Measurements from ENCODE around the gene TMEM120B. TPM values are rescaled to one million over a fixed set of nuclear protein-coding genes. Genes with fewer than 3 reads are reported as not detected.

The TMEM120B gene
- total and polyA plus RNA-seq, 2 of the 13 experiments (the other 11 are each of a cell fraction or from before 2014, with no cell fraction given): 7.1 to 12.9 TPM

GRCh38 chr12:121791671-121792551 lies 79.4 kb downstream of the TMEM120B start (continued):
- TF ChIP-seq ZFP91 (CRISPR knock-in tag; IDR thresholded peaks at IDR 0.05; ENCODE audit: borderline replicate concordance) (peak; percentile 33; the same call in 1 of the 2 replicates), MAZ (IDR thresholded peaks at IDR 0.05; ENCODE audit: borderline replicate concordance, low read depth, low read length) (peak; percentile 52; the same call in 1 of the 2 replicates), MAZ (CRISPR knock-in tag; IDR thresholded peaks at IDR 0.05; ENCODE audit: low read depth) (no peak), EP300 (IDR thresholded peaks at IDR 0.05; ENCODE audit: low read depth in 2 of 2, low read length in 2 of 2) (peak in 1 of 2 experiments; percentile 31; a peak in 1 of 4 replicates), EP300 (CRISPR knock-in tag; IDR thresholded peaks at IDR 0.05; ENCODE audit: borderline replicate concordance) (0 out of 2 replicates have a peak, but pooled peaks have one; percentile 13), SALL2 (CRISPR knock-in tag; IDR thresholded peaks at IDR 0.05) (no peak), GATA4 (IDR thresholded peaks at IDR 0.05; ENCODE audit: borderline replicate concordance, low read depth) (0 out of 2 replicates have a peak, but pooled peaks have one; percentile 4), ELK4 (CRISPR knock-in tag; IDR thresholded peaks at IDR 0.05; ENCODE audit: borderline replicate concordance) (no peak), PITX1 (CRISPR knock-in tag; IDR thresholded peaks at IDR 0.05) (no peak), RXRB (CRISPR knock-in tag; IDR thresholded peaks at IDR 0.05; ENCODE audit: borderline replicate concordance) (peak; percentile 95), RARA (CRISPR knock-in tag; IDR thresholded peaks at IDR 0.05) (peak; percentile 80), CEBPB (IDR thresholded peaks at IDR 0.05; ENCODE audit: borderline replicate concordance, low read depth, low read length) (no peak), REST (IDR thresholded peaks at IDR 0.05; ENCODE audit: borderline replicate concordance in 1 of 2, low read depth in 1 of 2, low read length in 2 of 2) (no peak), PCBP1 (IDR thresholded peaks at IDR 0.05; ENCODE audit: borderline replicate concordance, low read depth, low read length) (no peak), ZBED4 (CRISPR knock-in tag; IDR thresholded peaks at IDR 0.05; ENCODE audit: borderline replicate concordance) (no peak)
